ENCODE data around the gene FGD5.

Gene FGD5

GRCh38 chr3:14818804-14819500, at the start of gene FGD5:
Gene FGD5, plus strand, starts transcription at chr3:14818962. Its CDS starts 110 bp downstream, at chr3:14819072.
- no peak for DNase-seq

- DNase-seq: no peak
These were observed 49.0 kb upstream of the FGD5 start for GRCh38 chr3:14769544-14770325.

- no peak for DNase-seq
These were observed 48.2 kb upstream of the FGD5 start for GRCh38 chr3:14770591-14770990.

- no peak for DNase-seq
These were observed 46.9 kb upstream of the FGD5 start for GRCh38 chr3:14771593-14772497.

GRCh38 chr3:14772533-14773138, 46.1 kb upstream of the FGD5 start:
- no peak for DNase-seq

- no peak for DNase-seq
These were observed 45.5 kb upstream of the FGD5 start for GRCh38 chr3:14773281-14773680.

GRCh38 chr3:14773691-14774128, 45.1 kb upstream of the FGD5 start:
- no peak for DNase-seq

GRCh38 chr3:14774431-14774830, 44.3 kb upstream of the FGD5 start:
- no peak for DNase-seq

- DNase-seq: no peak
These were observed 43.8 kb upstream of the FGD5 start for GRCh38 chr3:14775011-14775410.

- no peak for DNase-seq
These were observed 43.2 kb upstream of the FGD5 start for GRCh38 chr3:14775563-14775962.

- DNase-seq: no peak
These were observed 39.6 kb upstream of the FGD5 start for GRCh38 chr3:14779069-14779685.

- no peak for DNase-seq
These were observed 37.7 kb upstream of the FGD5 start for GRCh38 chr3:14780927-14781507.

GRCh38 chr3:14783480-14784086, 35.2 kb upstream of the FGD5 start:
- no peak for DNase-seq

- DNase-seq: no peak
These were observed 34.6 kb upstream of the FGD5 start for GRCh38 chr3:14784087-14784681.

GRCh38 chr3:14785207-14786155, 33.3 kb upstream of the FGD5 start:
- DNase-seq: no peak

GRCh38 chr3:14786369-14786768, 32.4 kb upstream of the FGD5 start:
- DNase-seq: no peak

- no peak for DNase-seq
These were observed 31.1 kb upstream of the FGD5 start for GRCh38 chr3:14787630-14788029.

GRCh38 chr3:14788644-14789043, 30.1 kb upstream of the FGD5 start:
- no peak for DNase-seq

- DNase-seq: no peak
These were observed 29.5 kb upstream of the FGD5 start for GRCh38 chr3:14789221-14789620.
